Small intestine (tissue), 7 donors: ENCODE results near the gene SH3D21. TPM values are rescaled to one million over a fixed set of nuclear protein-coding genes. Genes with fewer than 3 reads are reported as not detected.

Experiments used
- DNase-seq, 2 donors: peaks; one replicate each; pipeline versions ENCODE4 v3.0.0 to v3.0.0-alpha.2; 2013
- FAIRE-seq: peaks from 2 replicates; lab custom pipeline; 2012; peaks lifted over from hg19 to GRCh38; lab: Jason Lieb, UNC
- H3K27ac ChIP-seq, 3 donors: one replicate each; pipeline ENCODE4 v1.5.1; 2013; ENCODE audit warnings: low read length in 2 of 3, mild to moderate bottlenecking in 2 of 3, control low read depth in 1 of 3, inconsistent platforms in 1 of 3, low read depth in 1 of 3, moderate library complexity in 1 of 3
- H3K27me3 ChIP-seq, 3 donors: one replicate each; pipeline ENCODE4 v1.6.1; 2013; ENCODE audit warnings: low read length in 3 of 3, inconsistent platforms in 1 of 3; ENCODE audit not compliant: control insufficient read depth in 3 of 3, insufficient read depth in 3 of 3
- H3K36me3 ChIP-seq, 3 donors: one replicate each; pipeline ENCODE4 v1.6.1; 2013; ENCODE audit warnings: low read length in 3 of 3, inconsistent platforms in 1 of 3, low read depth in 1 of 3, mild to moderate bottlenecking in 1 of 3, moderate library complexity in 1 of 3; ENCODE audit not compliant: control insufficient read depth in 3 of 3, insufficient read depth in 2 of 3
- H3K4me1 ChIP-seq, 3 donors: one replicate each; pipeline ENCODE4 v1.6.1; 2013; ENCODE audit warnings: low read length in 2 of 3, inconsistent platforms in 1 of 3, low read depth in 1 of 3, mild to moderate bottlenecking in 1 of 3, moderate library complexity in 1 of 3; ENCODE audit not compliant: control insufficient read depth in 3 of 3, insufficient read depth in 2 of 3
- H3K4me3 ChIP-seq, 3 donors: one replicate each; pipeline ENCODE4 v1.5.1; 2013; ENCODE audit warnings: low read length in 3 of 3, control low read depth in 1 of 3, inconsistent platforms in 1 of 3, low read depth in 1 of 3, mild to moderate bottlenecking in 1 of 3, moderate library complexity in 1 of 3
- H3K9me3 ChIP-seq, 2 donors: one replicate each; pipeline ENCODE4 v1.6.1; 2013; ENCODE audit warnings: low read depth in 1 of 2, low read length in 1 of 2; ENCODE audit not compliant: control insufficient read depth in 2 of 2, insufficient read depth in 1 of 2
- WGBS, 3 donors: extraction: QIAGEN DNeasy Blood & Tissue Kit; methylation state at CpG; one replicate each; pipeline ENCODE4 v1.1.7; 2013; 5-methylcytosine and 5-hydroxymethylcytosine counted together
- polyA plus RNA-seq, 4 donors: library from polyadenylated mRNA; stranded (reverse) in 3 of 4; unstranded in 1 of 4; fragments of 200-250 nt in 3 of 4; fragments of 120-200 nt in 1 of 4; gene quantifications; one replicate each; pipeline versions ENCODE4 v1.2.1 to v1.2.3, GENCODE V29; 2013
- donor health status: healthy with polysubstance abuse.
- donor health status: control.
- donor health status: control.
- donor health status: Bipolar disorder and iron deficiency.
- donor health status: healthy.

SH3D21 gene
- polyA plus RNA-seq, 4 donors = 4.0 to 26.2 (median 23.9) TPM

DNA sequence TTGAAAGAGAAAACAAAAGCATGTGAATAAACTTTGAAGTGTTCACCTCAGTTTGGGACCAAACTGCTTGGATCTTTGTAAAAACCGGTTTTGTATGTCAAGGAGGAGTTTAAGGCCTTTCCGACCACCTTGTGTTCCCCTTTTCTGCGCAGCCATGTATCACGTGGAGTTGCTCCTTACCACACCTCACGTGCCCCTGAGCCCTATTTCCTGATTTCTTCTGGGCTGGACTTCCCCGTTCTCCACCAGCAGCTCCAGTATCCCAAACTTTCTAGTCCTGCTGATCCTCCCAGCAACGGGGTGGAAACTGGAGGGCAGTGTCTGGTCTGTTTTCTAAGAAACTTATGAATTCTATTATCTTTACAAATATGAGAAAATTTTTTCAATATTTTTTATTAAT, 1.6 kb upstream of the SH3D21 start:
- peaks cover 3 to 65% (median 8%) of the 10 kb centered on the region in 3 donors for H3K4me1 ChIP-seq
- DNase-seq (no peak), FAIRE-seq (no peak)
- H3K27ac ChIP-seq = peak overlapping the region in 2 of 3 donors; percentile 35 to 98
- H3K4me3 ChIP-seq = no peak overlapping the region
- no peaks in the 10 kb centered on the region for H3K9me3 ChIP-seq
- peaks cover 8 to 68% (median 12%) of the 10 kb centered on the region in 3 donors for H3K36me3 ChIP-seq
- WGBS, 3 donors = 68 to 74% (median 73%) methylated on average over 7 of the region's 7 CpGs
- no peaks in the 10 kb centered on the region for H3K27me3 ChIP-seq

DNA sequence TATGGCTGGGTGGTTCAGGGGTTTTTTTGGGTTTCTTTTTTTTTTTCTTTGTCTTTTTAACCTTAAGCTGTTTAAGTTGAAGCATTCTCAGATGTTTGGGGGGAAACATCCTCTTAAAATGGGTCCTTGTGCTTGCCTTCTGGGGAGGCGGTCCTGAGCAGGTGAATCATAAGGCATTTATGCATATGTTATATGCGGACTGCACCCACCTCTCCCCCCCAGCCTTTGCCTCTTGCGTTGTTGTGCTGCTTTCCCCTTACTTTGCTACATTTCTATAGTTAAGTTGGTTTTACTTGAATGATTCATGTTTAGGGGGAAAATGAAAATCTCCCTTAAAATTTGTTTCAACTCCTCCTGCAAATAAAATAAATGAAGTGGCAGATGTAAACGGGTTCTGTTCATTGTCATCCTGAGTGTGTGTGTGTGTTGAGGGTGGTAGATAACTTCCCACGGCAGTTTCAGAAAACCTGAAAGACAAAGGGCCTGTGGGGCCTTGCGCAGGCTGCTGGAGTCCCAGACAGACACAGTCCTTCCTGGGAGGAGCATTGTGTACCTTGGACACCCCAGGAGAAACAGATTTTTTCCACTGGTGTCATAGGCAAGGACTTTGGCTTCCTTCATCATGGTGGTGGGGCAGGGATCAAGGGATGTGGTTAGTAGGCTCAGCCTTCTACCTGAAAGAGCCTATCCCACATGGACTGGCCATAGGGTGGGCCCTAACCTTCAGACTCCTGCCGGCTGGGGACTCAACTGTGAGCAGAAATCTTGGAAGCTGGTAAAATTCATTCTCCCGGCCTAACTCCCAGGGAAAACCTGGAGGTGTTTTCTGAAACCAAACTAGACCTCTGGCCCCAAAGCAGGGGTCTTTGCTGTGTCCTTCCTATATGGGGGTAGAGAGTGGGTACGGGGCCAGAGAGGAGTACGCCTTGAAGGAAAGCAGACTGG, 926 bp upstream of the SH3D21 start:
- peak overlapping the region in 1 of 3 donors; percentile 73 for H3K4me3 ChIP-seq
- FAIRE-seq = no peak
- WGBS, 3 donors = 55 to 70% (median 58%) methylated on average over 10 of the region's 10 CpGs

DNA sequence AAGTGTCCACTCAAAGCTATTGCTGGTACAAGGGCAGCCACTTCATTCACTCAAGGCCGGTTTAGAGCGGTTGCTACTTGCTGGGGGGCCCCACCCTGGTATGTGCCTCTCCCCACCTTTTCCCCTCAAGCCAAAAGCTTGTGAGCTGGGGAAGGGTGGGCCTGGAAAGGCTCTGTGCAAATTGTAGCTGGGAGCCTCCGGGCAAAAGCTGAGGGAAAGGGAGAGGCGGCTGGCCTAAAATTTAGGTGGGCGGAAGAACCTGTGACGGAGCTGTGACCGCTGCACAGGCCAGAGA, 306 bp upstream of the SH3D21 start:
- H3K36me3 ChIP-seq = peaks cover 8 to 69% (median 12%) of the 10 kb centered on the region in 3 donors
- FAIRE-seq (no peak), DNase-seq (no peak)
- WGBS, 3 donors = 62 to 80% (median 66%) methylated on average over 6 to 7 of the region's 7 CpGs
- H3K27ac ChIP-seq = peak overlapping the region; percentile 88 to 100 (median 98)
- H3K27me3 ChIP-seq = no peaks in the 10 kb centered on the region
- peaks cover 2 to 56% (median 8%) of the 10 kb centered on the region in 3 donors for H3K4me1 ChIP-seq
- peak overlapping the region in 2 of 3 donors; percentile 73 to 97 for H3K4me3 ChIP-seq
- no peaks in the 10 kb centered on the region for H3K9me3 ChIP-seq

More for the DNA sequence above, 926 bp upstream of the SH3D21 start:
- peaks cover 3 to 62% (median 8%) of the 10 kb centered on the region in 3 donors for H3K4me1 ChIP-seq
- no peaks in the 10 kb centered on the region for H3K9me3 ChIP-seq
- H3K27ac ChIP-seq = peak overlapping the region; percentile 88 to 100 (median 98)
- H3K36me3 ChIP-seq = peaks cover 8 to 69% (median 12%) of the 10 kb centered on the region in 3 donors
- H3K27me3 ChIP-seq = no peaks in the 10 kb centered on the region
- DNase-seq = peak; percentile 91 to 95

DNA sequence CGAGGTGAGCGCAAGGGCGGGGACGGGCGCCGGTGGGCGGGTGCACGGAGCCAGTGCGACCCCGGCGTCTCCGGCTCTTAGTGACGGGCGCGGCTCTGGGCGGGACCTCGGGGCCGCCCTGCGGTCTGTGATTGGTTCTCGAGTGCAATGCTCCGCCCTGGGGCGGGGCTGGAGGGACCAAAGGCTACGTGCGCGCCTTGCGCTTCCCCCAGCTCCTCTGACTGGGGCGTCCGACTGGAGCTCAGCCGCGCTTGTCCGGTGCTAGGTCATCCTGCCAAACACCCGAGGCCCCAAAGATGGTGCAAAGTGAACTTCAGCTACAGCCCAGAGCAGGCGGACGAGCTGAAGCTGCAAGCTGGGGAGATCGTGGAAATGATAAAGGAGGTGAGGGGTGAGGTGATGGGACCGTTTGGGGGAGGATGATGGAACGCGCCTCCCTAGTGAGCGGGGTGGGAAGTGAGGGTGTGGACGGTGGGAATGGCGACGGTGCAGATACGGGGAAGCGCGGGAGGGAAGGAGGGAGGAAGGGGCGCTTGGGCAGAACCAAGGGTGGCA, 811 bp downstream of the SH3D21 start:
- FAIRE-seq = no peak
- Histone ChIP-seq H3K4me1 (peaks cover 2 to 44% (median 8%) of the 10 kb centered on the region in 3 donors), H3K27ac (peak overlapping the region; percentile 88 to 100 (median 98)), H3K9me3 (no peaks in the 10 kb centered on the region), H3K27me3 (no peaks in the 10 kb centered on the region), H3K36me3 (peaks cover 3 to 64% (median 5%) of the 10 kb centered on the region in 3 donors), H3K4me3 (peak overlapping the region; percentile 68 to 97 (median 73))
- WGBS, 3 donors = 0 to 1% (median 1%) methylated on average over 45 to 46 of the region's 46 CpGs
- peak; percentile 96 to 99 for DNase-seq

DNA sequence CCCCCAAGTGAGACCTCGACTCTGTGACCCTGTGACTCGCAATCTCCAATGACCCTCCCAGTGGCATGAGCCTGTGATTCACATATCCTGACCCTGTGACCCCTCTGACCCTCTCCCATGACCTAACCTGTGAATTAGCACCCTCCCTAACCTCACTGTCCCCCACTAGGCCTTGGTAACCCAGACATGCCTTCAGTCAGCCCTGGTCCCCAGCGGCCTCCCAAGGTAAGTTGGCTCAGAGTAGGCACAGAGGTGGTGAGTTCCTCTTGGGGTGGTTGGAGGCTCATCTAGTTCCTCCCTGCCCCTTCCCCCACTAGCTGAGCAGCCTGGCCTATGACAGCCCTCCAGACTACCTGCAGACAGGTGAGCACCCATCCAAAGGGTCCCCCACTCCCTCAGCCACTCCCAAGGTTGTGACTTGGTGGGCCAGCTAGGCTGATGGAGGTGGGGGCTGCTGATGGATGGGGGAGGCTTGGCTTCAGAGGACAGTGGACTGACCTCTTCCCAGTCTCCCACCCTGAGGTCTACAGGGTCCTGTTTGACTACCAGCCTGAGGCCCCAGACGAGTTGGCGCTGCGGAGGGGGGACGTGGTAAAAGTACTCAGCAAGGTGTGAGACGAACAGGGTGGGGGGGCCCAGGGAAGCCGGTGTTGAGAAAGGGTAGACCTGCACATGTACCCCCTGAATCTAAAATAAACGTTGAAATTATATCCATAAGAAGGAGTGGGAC, 1.6 kb downstream of the SH3D21 start:
- 80 to 90% (median 80%) methylated on average over 10 of the region's 10 CpGs for WGBS, 3 donors
- DNase-seq (no peak), FAIRE-seq (no peak)
- peaks cover 2 to 58% (median 4%) of the 10 kb centered on the region in 3 donors for H3K36me3 ChIP-seq
- H3K4me3 ChIP-seq = peak overlapping the region in 2 of 3 donors; percentile 73 to 97
- H3K9me3 ChIP-seq = no peaks in the 10 kb centered on the region
- H3K27ac ChIP-seq = no peak overlapping the region
- peaks cover 2 to 39% (median 8%) of the 10 kb centered on the region in 3 donors for H3K4me1 ChIP-seq
- H3K27me3 ChIP-seq = no peaks in the 10 kb centered on the region

DNA sequence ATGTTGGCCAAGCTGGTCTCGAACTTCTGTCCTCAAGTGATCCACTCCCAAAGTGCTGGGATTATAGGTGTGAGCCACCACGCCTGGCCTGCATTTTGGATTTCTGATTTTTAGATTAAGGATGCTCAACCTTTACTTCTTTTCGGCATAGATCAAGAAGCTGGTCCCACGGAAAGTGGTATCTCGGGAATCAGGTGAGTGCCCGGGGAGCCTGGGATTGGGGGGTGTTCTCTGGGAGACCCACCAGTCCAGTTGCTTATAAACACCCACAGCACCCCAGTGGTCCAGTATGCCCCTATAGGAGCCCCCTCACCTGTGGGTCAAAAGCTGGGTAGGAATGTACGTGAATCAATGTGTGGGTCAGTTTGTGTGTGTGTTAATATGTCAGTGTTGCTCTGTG, 3.2 kb downstream of the SH3D21 start:
- peaks cover 0 to 46% (median 0%) of the 10 kb centered on the region in 3 donors for H3K36me3 ChIP-seq
- no peaks in the 10 kb centered on the region for H3K27me3 ChIP-seq
- 98 to 99% (median 99%) methylated on average over 7 of the region's 7 CpGs for WGBS, 3 donors
- FAIRE-seq (no peak), DNase-seq (no peak)
- peaks cover 2 to 27% (median 8%) of the 10 kb centered on the region in 3 donors for H3K4me1 ChIP-seq
- no peaks in the 10 kb centered on the region for H3K9me3 ChIP-seq
- no peak overlapping the region for H3K4me3 ChIP-seq
- H3K27ac ChIP-seq = no peak overlapping the region

DNA sequence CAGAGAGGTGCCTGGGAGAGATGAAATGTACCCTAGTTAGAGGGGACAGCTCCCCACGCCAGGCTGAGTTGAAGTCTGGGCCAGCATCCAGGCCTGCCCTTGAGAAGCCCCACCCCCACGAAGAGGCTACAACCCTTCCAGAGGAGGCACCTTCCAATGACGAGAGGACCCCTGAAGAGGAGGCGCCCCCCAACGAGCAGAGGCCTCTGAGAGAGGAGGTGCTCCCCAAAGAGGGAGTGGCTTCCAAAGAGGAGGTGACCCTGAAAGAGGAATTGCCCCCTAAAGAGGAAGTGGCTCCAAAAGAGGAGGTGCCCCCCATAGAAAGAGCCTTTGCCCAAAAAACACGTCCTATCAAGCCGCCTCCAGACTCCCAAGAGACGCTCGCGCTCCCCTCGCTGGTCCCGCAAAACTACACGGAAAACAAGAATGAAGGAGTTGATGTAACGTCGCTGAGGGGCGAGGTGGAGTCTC, 14.2 kb downstream of the SH3D21 start:
- peaks cover 0 to 36% (median 0%) of the 10 kb centered on the region in 3 donors for H3K36me3 ChIP-seq
- WGBS, 3 donors = 26 to 35% (median 26%) methylated on average over 16 of the region's 16 CpGs
- H3K27ac ChIP-seq = peak overlapping the region in 2 of 3 donors; percentile 56 to 66
- H3K4me1 ChIP-seq = peaks cover 3 to 38% (median 3%) of the 10 kb centered on the region in 3 donors
- H3K4me3 ChIP-seq = peak overlapping the region in 2 of 3 donors; percentile 7 to 48
- peaks cover 0 to 26% (median 0%) of the 10 kb centered on the region in 3 donors for H3K27me3 ChIP-seq
- H3K9me3 ChIP-seq = no peaks in the 10 kb centered on the region
- FAIRE-seq = no peak
- no peak for DNase-seq

DNA sequence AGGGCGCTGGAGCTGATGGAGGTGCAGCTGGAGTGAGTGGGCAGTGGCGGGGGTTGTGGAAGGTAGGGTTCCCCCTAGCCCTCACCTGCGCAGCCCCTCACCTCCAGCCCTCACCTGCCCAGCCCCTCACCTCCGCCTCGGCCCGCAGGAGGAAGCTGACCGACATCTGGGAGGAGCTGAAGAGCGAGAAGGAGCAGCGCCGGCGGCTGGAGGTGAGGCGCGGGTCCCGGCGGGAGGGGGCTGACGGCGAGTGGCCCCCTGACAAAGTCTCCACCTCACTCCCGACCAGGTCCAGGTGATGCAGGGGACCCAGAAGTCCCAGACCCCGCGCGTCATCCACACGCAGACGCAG, 14.6 kb downstream of the SH3D21 start:
- Histone ChIP-seq H3K4me1 (peaks cover 3 to 38% (median 3%) of the 10 kb centered on the region in 3 donors), H3K9me3 (no peaks in the 10 kb centered on the region), H3K4me3 (peak overlapping the region in 2 of 3 donors; percentile 7 to 48), H3K36me3 (peaks cover 0 to 36% (median 0%) of the 10 kb centered on the region in 3 donors), H3K27me3 (peaks cover 0 to 26% (median 0%) of the 10 kb centered on the region in 3 donors), H3K27ac (peak overlapping the region in 2 of 3 donors; percentile 56 to 66)
- WGBS, 3 donors = 8 to 14% (median 14%) methylated on average over 19 to 23 of the region's 23 CpGs
- FAIRE-seq (no peak), DNase-seq (no peak)
